Measurements from ENCODE around the gene SNHG17.
"Not testable (repeated sequence)": the region's sequence is repeated elsewhere in the genome, so short reads cannot be mapped to it uniquely, and the experiment has no call there.

SNHG17 gene

DNA sequence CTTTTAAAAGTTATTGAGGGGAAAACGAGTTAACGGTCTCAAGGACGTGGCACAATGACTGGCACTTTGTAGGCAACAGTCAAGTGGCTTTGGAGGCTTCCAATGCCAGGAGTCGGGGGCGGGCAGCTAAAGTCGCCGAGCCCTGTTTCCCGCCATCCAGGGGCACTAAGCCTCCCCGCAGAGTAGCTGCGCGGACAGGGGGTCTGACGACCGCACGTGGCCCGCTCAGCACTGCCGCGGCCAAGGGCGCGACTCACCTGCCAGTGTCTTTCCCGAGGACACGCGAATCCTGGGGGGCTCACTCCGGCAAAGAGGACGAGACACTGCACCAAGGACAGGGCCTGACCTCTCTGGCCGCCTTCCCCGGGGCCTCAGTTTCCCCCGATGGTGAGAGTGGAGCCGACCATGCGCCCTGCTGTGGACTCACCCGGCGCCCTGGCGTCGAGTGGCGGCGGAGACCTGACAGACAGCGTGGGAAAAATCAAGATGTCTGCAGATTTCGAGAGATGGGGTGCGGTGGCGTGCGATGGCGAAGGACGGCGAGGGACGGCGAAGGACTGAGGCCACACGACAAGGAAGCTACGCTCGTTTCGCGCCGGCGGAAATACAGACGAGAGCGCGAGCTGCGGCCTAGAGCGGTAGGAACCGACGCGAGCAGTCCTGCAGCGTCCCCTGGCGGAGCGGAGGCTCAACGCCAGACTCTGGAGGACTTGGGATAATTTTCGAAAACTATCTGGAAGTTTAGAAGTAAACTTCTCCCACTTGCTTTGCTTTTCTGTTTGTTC lies at the start of gene SNHG17:
Gene SNHG17 (minus strand): TSS at position 559 of the 785 bp plus-strand sequence.
- DNase-seq, result peak; percentile 95

DNA sequence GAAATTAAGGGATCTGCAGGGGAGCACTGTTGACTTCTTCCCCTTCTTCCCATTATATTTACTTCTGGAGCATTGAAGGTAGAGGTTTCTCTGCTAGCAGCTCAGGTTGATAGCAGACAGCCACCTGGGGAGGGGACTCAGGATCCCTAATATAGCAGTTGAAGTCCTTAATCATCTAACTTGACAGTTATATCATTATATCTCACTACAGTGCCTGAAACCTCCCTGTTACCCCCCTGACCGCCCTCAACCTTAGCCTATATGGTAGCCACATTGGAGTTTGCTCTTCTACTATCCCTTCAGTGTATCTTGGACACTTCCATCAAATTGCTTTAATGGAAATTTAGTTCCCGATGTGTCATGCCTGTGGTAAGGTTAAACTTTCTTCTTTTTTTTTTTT lies 44.5 kb upstream of the SNHG17 start:
- DNase-seq, result no peak

- no peak for DNase-seq
Measured at GRCh38 chr20:38477747-38478146, 42.6 kb upstream of the SNHG17 start.

GRCh38 chr20:38473367-38473795 lies 38.3 kb upstream of the SNHG17 start:
- DNase-seq, result peak; percentile 58

DNA sequence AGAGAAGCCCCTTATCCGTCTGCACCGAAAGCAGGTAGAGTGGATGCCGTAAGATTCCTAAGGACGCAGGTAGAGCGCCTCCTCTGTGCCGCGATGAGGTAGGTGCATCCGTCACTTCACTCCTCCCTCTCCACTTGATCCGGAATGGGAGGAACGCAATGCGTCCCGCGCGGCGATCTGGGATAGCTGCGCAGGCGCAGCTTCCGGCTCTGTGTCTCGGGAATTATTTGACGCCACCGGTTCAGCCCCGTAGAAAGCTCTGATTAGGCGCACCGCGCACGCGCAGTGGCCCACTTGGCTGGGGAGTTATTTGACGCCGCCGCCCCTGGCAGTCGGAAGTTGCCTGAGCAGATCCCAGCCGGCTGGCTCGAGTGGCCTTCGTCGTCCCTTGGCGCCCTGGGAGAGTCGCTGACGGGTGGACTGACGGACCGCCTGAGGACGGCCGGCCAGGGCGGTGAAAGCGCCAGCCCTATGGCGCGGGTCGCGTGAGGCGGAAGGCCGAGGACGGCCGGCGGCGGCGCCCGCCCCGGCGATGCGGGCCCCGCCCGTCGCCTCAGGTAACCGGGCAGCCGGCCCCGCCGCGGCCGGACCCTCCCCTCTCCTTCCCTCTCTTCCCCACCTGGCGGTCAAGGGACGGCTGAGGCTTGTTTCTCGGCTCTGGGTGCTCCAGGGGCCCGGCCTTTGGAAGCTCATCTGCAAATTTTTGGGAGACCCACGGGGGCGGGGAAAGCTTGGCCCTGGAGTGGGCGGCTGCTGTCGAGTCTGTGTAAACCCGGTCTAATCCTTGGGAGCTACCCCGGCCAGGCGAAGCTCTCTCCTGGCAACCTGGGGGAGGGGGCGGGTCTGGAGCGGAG lies 37.6 kb upstream of the SNHG17 start, which contains the start of gene RALGAPB:
Gene RALGAPB (plus strand): TSS at position 331 of the 854 bp plus-strand sequence. CDS start 15,590 bp downstream, outside the sequence.
- DNase-seq, result peak; percentile 100

DNA sequence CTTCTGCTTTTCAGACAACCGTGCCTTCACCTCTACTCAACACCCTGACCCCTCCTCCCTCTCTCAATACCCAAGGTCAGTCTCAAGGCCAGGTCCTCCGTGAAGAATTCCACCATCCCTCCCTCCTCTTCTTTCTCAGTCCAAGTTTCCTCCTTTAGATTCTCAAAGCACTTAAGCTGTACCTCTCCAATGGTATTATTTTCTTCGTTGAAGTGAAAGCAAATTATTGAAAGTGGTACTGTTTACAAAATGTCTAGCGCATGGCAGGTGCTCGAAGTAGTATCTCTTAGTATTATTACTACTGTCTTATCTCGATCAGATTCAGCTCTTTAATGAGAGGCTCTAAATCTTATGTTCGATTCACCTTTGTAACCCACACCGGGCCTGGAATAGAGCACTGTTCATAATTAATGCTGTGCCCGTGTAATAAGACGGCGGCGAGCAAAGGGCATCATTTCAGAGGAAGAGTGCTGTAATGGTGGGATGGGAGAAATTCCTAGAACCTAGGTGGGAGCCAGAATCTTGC lies 36.9 kb upstream of the SNHG17 start:
- peak; percentile 21 for DNase-seq

DNA sequence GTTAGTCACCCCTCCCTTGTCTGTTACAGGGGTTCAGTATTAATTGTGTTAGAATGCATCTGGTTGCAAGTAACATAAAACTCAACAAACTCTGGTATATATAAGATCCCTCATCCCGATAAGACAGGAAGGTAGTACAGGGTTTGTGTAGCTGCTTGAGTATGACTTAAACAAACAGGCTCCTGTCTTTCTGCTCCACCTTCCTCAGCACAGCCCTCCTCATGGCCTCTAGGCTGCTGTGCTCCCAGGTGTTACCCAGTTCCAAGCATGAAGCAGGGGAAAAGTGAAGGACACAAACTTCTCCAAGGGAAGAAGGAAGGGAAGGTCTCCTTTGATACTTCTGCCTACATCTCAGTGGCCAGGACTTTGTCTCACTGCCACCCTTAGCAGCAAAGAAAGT lies 36.1 kb upstream of the SNHG17 start:
- no peak for DNase-seq

DNA sequence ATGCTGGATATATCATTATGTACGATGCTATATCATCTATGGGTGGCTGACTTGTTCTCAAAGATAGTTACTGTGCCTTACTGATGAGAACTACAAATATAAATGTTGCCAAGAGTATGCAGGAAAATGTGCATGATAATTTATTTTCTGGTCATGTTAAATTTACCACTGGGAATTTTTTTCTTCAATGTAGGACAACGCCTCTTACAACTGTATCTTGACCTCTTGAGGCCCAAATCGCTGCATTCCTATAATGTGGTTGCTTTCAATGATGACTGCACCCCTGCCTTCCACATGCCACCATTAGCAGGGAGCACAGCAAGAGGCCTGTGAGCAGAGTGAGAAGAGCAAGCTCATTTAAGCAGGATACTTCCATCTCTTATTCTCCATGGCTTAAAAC lies 31.9 kb upstream of the SNHG17 start:
- DNase-seq, result no peak

GRCh38 chr20:38466171-38466570 lies 31.0 kb upstream of the SNHG17 start:
- DNase-seq, result no peak

- not testable (repeated sequence) for DNase-seq
Measured at GRCh38 chr20:38461569-38461968, 26.4 kb upstream of the SNHG17 start.

DNA sequence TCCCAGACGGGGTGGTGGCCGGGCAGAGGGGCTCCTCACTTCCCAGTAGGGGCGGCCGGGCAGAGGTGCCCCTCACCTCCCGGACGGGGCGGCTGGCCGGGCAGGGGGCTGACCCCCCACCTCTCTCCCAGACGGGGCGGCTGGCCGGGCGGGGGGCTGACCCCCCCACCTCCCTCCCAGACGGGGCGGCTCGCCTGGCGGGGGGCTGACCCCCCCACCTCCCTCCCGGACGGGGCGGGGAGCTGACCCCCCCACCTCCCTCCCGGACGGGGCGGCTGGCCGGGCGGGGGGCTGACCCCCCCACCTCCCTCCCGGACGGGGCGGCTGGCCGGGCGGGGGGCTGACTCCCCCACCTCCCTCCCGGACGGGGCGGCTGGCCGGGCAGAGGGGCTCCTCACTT lies 26.0 kb upstream of the SNHG17 start:
- not testable (repeated sequence) for DNase-seq

DNA sequence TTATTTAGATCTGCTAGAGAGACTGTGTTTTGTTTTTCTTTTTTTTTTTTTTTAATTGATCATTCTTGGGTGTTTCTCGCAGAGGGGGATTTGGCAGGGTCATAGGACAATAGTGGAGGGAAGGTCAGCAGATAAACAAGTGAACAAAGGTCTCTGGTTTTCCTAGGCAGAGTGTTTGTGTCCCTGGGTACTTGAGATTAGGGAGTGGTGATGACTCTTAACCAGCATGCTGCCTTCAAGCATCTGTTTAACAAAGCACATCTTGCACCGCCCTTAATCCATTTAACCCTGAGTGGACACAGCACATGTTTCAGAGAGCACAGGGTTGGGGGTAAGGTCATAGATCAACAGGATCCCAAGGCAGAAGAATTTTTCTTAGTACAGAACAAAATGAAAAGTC lies 25.5 kb upstream of the SNHG17 start:
- not testable (repeated sequence) for DNase-seq

- peak; percentile 35 for DNase-seq
Measured at GRCh38 chr20:38460040-38460623, 25.0 kb upstream of the SNHG17 start.

DNA sequence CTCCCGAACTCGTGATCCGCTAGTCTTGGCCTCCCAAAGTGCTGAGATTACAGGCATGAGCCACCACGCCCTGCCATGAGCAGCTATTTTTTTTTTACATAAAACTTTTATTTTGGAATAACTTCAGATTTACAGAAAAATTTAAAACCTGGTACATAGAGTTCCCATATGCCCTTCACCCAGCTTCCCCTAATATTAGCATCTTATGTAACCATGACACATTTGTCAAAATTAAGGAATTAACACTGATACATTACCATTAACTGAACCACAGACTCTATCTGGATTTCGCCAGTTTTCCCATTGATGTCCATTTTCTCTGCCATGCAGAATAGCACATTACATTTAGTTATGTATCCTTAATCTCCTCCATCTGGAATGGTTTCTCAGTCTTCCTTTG lies 23.2 kb upstream of the SNHG17 start:
- no peak for DNase-seq

GRCh38 chr20:38454556-38455473 lies 19.7 kb upstream of the SNHG17 start:
- DNase-seq, result peak; percentile 28

GRCh38 chr20:38453941-38454340 lies 18.8 kb upstream of the SNHG17 start:
- no peak for DNase-seq

DNA sequence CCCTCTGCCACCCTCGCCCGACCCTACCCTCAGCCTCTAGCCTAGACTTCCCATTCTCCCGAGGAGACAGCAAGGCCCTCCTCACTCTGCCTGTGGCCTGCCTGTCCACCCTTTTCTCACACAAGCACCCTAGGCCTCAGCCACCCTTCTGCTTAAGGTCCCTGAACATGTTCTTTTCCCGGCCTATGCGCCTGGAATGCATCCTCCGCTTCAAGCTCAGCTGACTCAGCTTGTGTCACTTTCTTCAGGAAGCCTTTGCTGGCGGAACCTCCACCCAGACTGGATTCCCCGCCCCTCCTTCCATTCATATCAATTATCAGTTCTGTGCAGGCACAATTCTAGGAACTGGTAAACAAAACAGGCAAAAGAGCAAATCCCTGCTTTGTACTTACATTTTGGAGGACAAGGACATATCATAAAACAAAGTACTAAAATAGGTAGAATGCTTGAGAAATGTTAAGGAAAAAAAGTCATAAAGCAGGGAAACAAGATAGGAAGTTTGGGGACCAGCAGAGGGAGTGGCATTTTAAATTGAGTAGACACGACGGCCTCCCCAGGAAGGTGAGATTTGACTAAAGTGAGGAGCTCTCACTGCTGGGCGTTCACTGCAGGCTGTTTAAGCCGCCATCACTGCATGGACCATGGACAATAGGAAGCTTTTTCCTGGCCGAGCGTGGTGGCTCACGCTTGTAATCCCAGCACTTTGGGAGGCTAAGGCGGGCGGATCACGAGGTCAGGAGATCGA lies 17.9 kb upstream of the SNHG17 start:
- DNase-seq, result peak; percentile 92

DNA sequence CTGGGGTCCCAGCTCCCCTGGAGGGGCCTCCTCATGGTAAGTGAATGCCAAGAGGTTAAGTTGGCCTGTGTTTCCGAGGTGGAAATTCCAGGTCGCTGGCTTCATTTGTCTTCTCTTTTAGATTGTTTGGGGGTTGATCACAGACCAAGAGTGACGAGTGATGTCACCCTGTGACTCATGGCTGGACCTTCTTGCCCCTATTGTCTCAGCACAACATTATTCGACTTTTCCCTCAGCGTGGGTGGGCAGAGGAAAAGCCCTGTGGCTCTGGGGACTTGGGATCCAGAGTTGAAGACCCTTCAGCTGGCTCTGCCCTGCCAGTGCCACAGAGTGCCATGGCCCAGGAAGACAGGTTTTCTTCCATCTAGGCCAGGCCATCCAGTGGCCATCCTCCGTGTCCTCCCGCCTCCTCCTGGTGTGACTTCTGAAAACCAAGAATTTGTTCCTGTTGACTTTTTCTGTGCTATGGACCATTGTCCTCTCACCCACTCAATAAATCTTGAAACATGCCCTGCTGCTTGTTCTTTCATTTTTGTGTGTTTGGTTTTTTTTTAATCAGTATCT lies 15.4 kb upstream of the SNHG17 start:
- no peak for DNase-seq

DNA sequence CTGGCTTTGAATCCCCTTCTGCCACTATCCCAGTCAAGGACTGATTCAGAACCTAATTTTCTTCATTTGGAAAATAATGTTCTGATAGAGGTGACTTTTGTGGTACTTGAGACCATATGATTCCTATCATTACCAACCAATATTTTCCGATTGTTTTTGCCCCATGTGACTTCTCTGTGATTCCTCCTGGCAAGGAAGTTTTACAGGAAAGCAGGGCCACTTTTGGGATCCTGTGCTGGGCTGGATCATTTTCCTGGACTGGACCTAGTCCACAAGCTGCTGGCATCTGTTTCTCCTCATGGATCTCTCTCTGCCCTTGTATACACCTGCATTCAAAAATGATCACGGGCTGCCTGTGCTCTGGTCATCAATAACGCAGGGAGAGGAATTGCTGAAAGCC lies 13.9 kb upstream of the SNHG17 start:
- DNase-seq, result no peak

DNA sequence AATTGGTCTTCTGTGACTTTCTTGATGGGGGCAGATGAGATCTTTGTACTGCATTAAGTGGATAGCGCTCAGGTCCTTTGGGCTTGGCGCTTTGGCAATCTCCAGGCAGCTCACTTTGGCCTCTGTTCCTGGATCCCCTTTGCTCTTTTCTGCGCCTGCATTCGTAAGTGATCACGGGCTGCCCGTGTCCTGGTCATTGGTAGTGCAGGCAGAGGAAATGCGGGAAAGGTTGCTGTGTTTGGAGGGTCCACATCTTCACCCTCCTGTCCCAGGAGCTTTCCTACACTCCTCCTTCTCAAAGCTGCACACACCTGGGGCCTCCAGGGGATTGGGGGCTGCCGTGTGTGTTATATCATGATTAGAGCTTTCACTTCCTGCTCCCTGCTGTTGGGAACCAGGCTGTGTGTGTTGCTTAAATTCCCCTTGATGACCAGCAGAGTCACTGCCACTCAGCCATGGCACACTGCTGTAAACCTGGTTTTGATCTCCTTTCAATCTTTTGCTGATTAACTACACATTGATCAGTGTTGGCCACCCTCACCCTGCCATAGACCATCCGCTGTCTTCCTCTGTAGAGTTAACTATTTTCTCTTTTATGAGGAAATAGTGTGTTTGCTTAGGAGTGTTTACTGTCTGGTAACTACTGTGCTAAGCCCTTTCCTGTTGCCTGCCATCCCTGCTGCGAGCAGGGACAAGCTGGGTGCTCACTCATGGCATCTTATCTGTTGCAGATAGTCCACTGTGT lies 13.0 kb upstream of the SNHG17 start:
- peak; percentile 75 for DNase-seq
